ENCODE data around the gene TMEM117. TPM values are rescaled to one million over a fixed set of nuclear protein-coding genes. Genes with fewer than 3 reads are reported as not detected.
"Not testable (repeated sequence)": the region's sequence is repeated elsewhere in the genome, so short reads cannot be mapped to it uniquely, and the experiment has no call there.

Gene TMEM117
- total and polyA plus RNA-seq, 5 experiments from 2014 or later = 2.1 to 5.0 (median 2.2) TPM

GRCh38 chr12:44021471-44021971 lies 185.6 kb downstream of the TMEM117 start:
- peaks cover 0 to 7% (median 5%) of the 10 kb centered on the region in 3 donors for H3K36me3 Mint-ChIP-seq
- DNase-seq (no peak), ATAC-seq (no peak)
- POLR2A ChIA-PET = no interaction called here
- H3K4me3 Mint-ChIP-seq = no peak overlapping the region
- H3K27ac Mint-ChIP-seq = no peak overlapping the region
- H3K9me3 Mint-ChIP-seq = peaks cover 0 to 7% (median 0%) of the 10 kb centered on the region in 9 donors
- H3K27me3 Mint-ChIP-seq = peaks cover 0 to 3% (median 0%) of the 10 kb centered on the region in 5 donors
- H3K4me1 Mint-ChIP-seq = peaks cover 0 to 8% (median 4%) of the 10 kb centered on the region in 4 donors

- no peak for DNase-seq
- peaks cover 0 to 19% (median 6%) of the 10 kb centered on the region in 9 donors for H3K9me3 Mint-ChIP-seq
- H3K27me3 Mint-ChIP-seq = no peaks in the 10 kb centered on the region
- POLR2A ChIA-PET = no interaction called here
- H3K36me3 Mint-ChIP-seq = peaks cover 5 to 29% (median 13%) of the 10 kb centered on the region in 3 donors
- no peak for ATAC-seq
- H3K4me1 Mint-ChIP-seq = peaks cover 0 to 8% (median 4%) of the 10 kb centered on the region in 4 donors
- H3K27ac Mint-ChIP-seq = no peak overlapping the region
- H3K4me3 Mint-ChIP-seq = no peak overlapping the region
These were observed 189.6 kb downstream of the TMEM117 start for GRCh38 chr12:44025499-44025898.

GRCh38 chr12:44026046-44026445 lies 190.2 kb downstream of the TMEM117 start:
- Mint-ChIP-seq H3K9me3 (peaks cover 0 to 19% (median 7%) of the 10 kb centered on the region in 9 donors), H3K36me3 (peaks cover 5 to 34% (median 13%) of the 10 kb centered on the region in 3 donors), H3K4me1 (peaks cover 0 to 8% (median 4%) of the 10 kb centered on the region in 4 donors)

GRCh38 chr12:44026926-44027325 lies 191.0 kb downstream of the TMEM117 start:
- POLR2A ChIA-PET, H3K27me3 Mint-ChIP-seq, H3K27ac Mint-ChIP-seq, ATAC-seq, H3K4me3 Mint-ChIP-seq, DNase-seq, H3K4me1 Mint-ChIP-seq: not testable (repeated sequence)
- H3K9me3 Mint-ChIP-seq = peaks cover 0 to 19% (median 8%) of the 10 kb centered on the region in 9 donors
- H3K36me3 Mint-ChIP-seq = peaks cover 6 to 39% (median 13%) of the 10 kb centered on the region in 3 donors

More at GRCh38 chr12:44026046-44026445, 190.2 kb downstream of the TMEM117 start:
- ATAC-seq = no peak
- no peak overlapping the region for H3K27ac Mint-ChIP-seq
- no peaks in the 10 kb centered on the region for H3K27me3 Mint-ChIP-seq
- no peak overlapping the region for H3K4me3 Mint-ChIP-seq
- DNase-seq = no peak
- POLR2A ChIA-PET = no interaction called here

GRCh38 chr12:44029194-44029593 lies 193.3 kb downstream of the TMEM117 start:
- Mint-ChIP-seq H3K9me3 (peaks cover 0 to 19% (median 7%) of the 10 kb centered on the region in 9 donors), H3K27me3 (no peaks in the 10 kb centered on the region), H3K4me1 (peaks cover 0 to 1% (median 0%) of the 10 kb centered on the region in 4 donors), H3K4me3 (no peak overlapping the region), H3K27ac (no peak overlapping the region), H3K36me3 (peaks cover 6 to 49% (median 12%) of the 10 kb centered on the region in 3 donors)
- ATAC-seq = no peak
- no peak for DNase-seq
- POLR2A ChIA-PET = no interaction called here

GRCh38 chr12:44031472-44032185 lies 195.7 kb downstream of the TMEM117 start:
- Mint-ChIP-seq H3K4me1 (no peaks in the 10 kb centered on the region), H3K27ac (no peak overlapping the region), H3K4me3 (no peak overlapping the region), H3K36me3 (peaks cover 6 to 49% (median 12%) of the 10 kb centered on the region in 3 donors), H3K9me3 (peaks cover 0 to 19% (median 7%) of the 10 kb centered on the region in 9 donors), H3K27me3 (no peaks in the 10 kb centered on the region)
- DNase-seq (no peak), ATAC-seq (no peak)
- POLR2A ChIA-PET = no interaction called here

- Mint-ChIP-seq H3K4me1 (no peaks in the 10 kb centered on the region), H3K4me3 (no peak overlapping the region), H3K27me3 (no peaks in the 10 kb centered on the region), H3K36me3 (peaks cover under 1 to 29% (median 8%) of the 10 kb centered on the region in 3 donors), H3K9me3 (peaks cover 0 to 11% (median 5%) of the 10 kb centered on the region in 9 donors), H3K27ac (no peak overlapping the region)
- ATAC-seq (no peak), DNase-seq (no peak)
- POLR2A ChIA-PET = no interaction called here
These were observed 199.0 kb downstream of the TMEM117 start for GRCh38 chr12:44034906-44035305.

GRCh38 chr12:44036875-44037443 lies 201.1 kb downstream of the TMEM117 start:
- POLR2A ChIA-PET = no interaction called here
- Mint-ChIP-seq H3K27ac (no peak overlapping the region), H3K4me3 (no peak overlapping the region), H3K4me1 (no peaks in the 10 kb centered on the region), H3K36me3 (peaks cover 0 to 18% (median 9%) of the 10 kb centered on the region in 3 donors), H3K9me3 (peaks cover 0 to 5% (median 0%) of the 10 kb centered on the region in 9 donors), H3K27me3 (no peaks in the 10 kb centered on the region)
- DNase-seq (no peak), ATAC-seq (no peak)

GRCh38 chr12:44038411-44038810 lies 202.5 kb downstream of the TMEM117 start:
- no peaks in the 10 kb centered on the region for H3K27me3 Mint-ChIP-seq
- POLR2A ChIA-PET = no interaction called here
- H3K4me3 Mint-ChIP-seq = no peak overlapping the region
- H3K36me3 Mint-ChIP-seq = peaks cover under 1 to 15% (median 9%) of the 10 kb centered on the region in 3 donors
- ATAC-seq = no peak
- no peak for DNase-seq
- no peaks in the 10 kb centered on the region for H3K9me3 Mint-ChIP-seq
- no peaks in the 10 kb centered on the region for H3K4me1 Mint-ChIP-seq
- no peak overlapping the region for H3K27ac Mint-ChIP-seq

GRCh38 chr12:44044491-44044890 lies 208.6 kb downstream of the TMEM117 start:
- H3K27me3 Mint-ChIP-seq, DNase-seq, ATAC-seq, H3K4me1 Mint-ChIP-seq, H3K4me3 Mint-ChIP-seq, POLR2A ChIA-PET, H3K9me3 Mint-ChIP-seq, H3K27ac Mint-ChIP-seq: not testable (repeated sequence)
- peaks cover 12 to 37% (median 22%) of the 10 kb centered on the region in 3 donors for H3K36me3 Mint-ChIP-seq

GRCh38 chr12:44046732-44047417 lies 211.0 kb downstream of the TMEM117 start:
- ATAC-seq (no peak), DNase-seq (no peak)
- H3K4me3 Mint-ChIP-seq = no peak overlapping the region
- no peak overlapping the region for H3K27ac Mint-ChIP-seq
- no peaks in the 10 kb centered on the region for H3K27me3 Mint-ChIP-seq
- peaks cover 0 to 5% (median 0%) of the 10 kb centered on the region in 9 donors for H3K9me3 Mint-ChIP-seq
- H3K36me3 Mint-ChIP-seq = peaks cover 12 to 35% (median 19%) of the 10 kb centered on the region in 3 donors
- no peaks in the 10 kb centered on the region for H3K4me1 Mint-ChIP-seq
- POLR2A ChIA-PET = no interaction called here

GRCh38 chr12:44052554-44052953 lies 216.7 kb downstream of the TMEM117 start:
- Mint-ChIP-seq H3K9me3 (no peaks in the 10 kb centered on the region), H3K4me1 (no peaks in the 10 kb centered on the region), H3K4me3 (no peak overlapping the region), H3K27me3 (no peaks in the 10 kb centered on the region), H3K36me3 (peaks cover 0 to 9% (median 0%) of the 10 kb centered on the region in 3 donors), H3K27ac (no peak overlapping the region)
- POLR2A ChIA-PET = no interaction called here
- no peak for DNase-seq
- ATAC-seq = no peak
